Common myeloid progenitor, CD34-positive (primary cell): ENCODE measurements around the gene CHCT1.
A peak's percentile ranks its signal among the peaks of the same experiment; 100 is the strongest.

Experiments used
- CTCF ChIA-PET: fragments of 350-600 bp; sonication (Branson Sonifier 250); formaldehyde crosslinking; loops from one replicate; lab custom pipeline; 2021; ENCODE audit warnings: antibody characterized with exemption; lab: Charles Lee
- POLR2A ChIA-PET: fragments of 350-600 bp; sonication (Branson Sonifier 250); formaldehyde crosslinking; loops from one replicate; lab custom pipeline; 2021; ENCODE audit warnings: antibody characterized with exemption; lab: Charles Lee
- DNase-seq, 3 donors: peaks; one replicate each; pipeline versions ENCODE4 v3.0.0 to v3.0.0-alpha.2; 2013
- H3K27ac ChIP-seq, 2 experiments: 1 replicate in 1 of 2; 2 replicates in 1 of 2; pipeline ENCODE4 v1.7.0; 2013; ENCODE audit warnings: inconsistent platforms in 2 of 2, low read length in 2 of 2, mild to moderate bottlenecking in 2 of 2, low read depth in 1 of 2, moderate library complexity in 1 of 2; ENCODE audit not compliant: severe bottlenecking in 2 of 2, insufficient read depth in 1 of 2, poor library complexity in 1 of 2
- H3K27me3 ChIP-seq, 5 experiments: replicated peaks in 2 of 5; 1 replicate in 3 of 5; 2 replicates in 2 of 5; pipeline versions ENCODE4 v1.6.1 to v1.7.0; 2013; ENCODE audit warnings: low read length in 4 of 5, mild to moderate bottlenecking in 2 of 5, moderate library complexity in 2 of 5, inconsistent platforms in 1 of 5; ENCODE audit not compliant: insufficient read depth in 5 of 5, control insufficient read depth in 4 of 5
- H3K36me3 ChIP-seq, 4 experiments: 1 replicate in 2 of 4; 2 replicates in 2 of 4; pipeline versions ENCODE4 v1.6.1 to v1.7.0; 2013; ENCODE audit warnings: low read length in 3 of 4, control low read depth in 1 of 4, mild to moderate bottlenecking in 1 of 4; ENCODE audit not compliant: control insufficient read depth in 4 of 4, insufficient read depth in 4 of 4
- H3K4me1 ChIP-seq, 4 experiments: 1 replicate in 3 of 4; 2 replicates in 1 of 4; pipeline versions ENCODE4 v1.6.1 to v1.7.1; 2013; ENCODE audit warnings: low read length in 3 of 4, mild to moderate bottlenecking in 3 of 4, control low read depth in 1 of 4, inconsistent platforms in 1 of 4, moderate library complexity in 1 of 4; ENCODE audit not compliant: control insufficient read depth in 4 of 4, insufficient read depth in 4 of 4; ENCODE audit errors: control extremely low read depth in 1 of 4
- H3K4me3 ChIP-seq, 7 experiments: 1 replicate in 4 of 7; 2 replicates in 3 of 7; pipeline versions ENCODE4 v1.5.1 to v1.7.0; 2013; ENCODE audit warnings: mild to moderate bottlenecking in 7 of 7, low read length in 6 of 7, moderate library complexity in 6 of 7, inconsistent platforms in 2 of 7, low read depth in 2 of 7, control low read depth in 1 of 7; ENCODE audit not compliant: insufficient read depth in 4 of 7, control insufficient read depth in 1 of 7; ENCODE audit errors: extremely low read depth in 1 of 7
- H3K9me3 ChIP-seq, 5 experiments: 1 replicate in 4 of 5; 2 replicates in 1 of 5; pipeline versions ENCODE4 v1.6.1 to v1.7.1; 2013; ENCODE audit warnings: low read length in 4 of 5, mild to moderate bottlenecking in 2 of 5, inconsistent platforms in 1 of 5, low read depth in 1 of 5, moderate library complexity in 1 of 5; ENCODE audit not compliant: control insufficient read depth in 4 of 5, insufficient read depth in 2 of 5; ENCODE audit errors: control extremely low read depth in 1 of 5
- WGBS: methylation state at CpG from one replicate; pipeline ENCODE4 v1.1.5; 2013; ENCODE audit not compliant: insufficient coverage; 5-methylcytosine and 5-hydroxymethylcytosine counted together

Gene CHCT1

DNA sequence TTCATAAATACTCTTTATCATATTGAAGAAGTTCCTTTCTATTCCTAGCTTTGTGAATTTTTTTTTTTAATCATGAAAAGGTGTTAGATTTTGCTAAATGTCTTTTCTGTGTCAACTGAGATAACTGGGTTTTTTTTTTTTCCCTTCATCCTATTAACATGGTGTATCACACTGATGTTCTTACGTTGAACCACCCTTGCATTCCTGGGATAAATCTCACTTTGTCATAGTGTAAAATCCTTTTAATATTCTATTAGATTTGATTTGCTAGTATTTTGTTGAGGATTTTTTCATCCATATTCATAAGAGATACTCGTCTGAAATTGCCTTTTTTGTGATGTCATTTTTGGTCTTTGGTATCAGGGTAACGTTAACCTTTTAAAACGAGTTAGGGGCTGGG lies 49.2 kb downstream of the CHCT1 start:
- Histone ChIP-seq H3K27ac (no peak overlapping the region), H3K36me3 (peaks cover 5 to 23% (median 17%) of the 10 kb centered on the region in 4 experiments), H3K4me1 (peaks cover 5 to 16% (median 10%) of the 10 kb centered on the region in 4 experiments), H3K9me3 (peaks cover 0 to 5% (median 0%) of the 10 kb centered on the region in 5 experiments), H3K4me3 (no peak overlapping the region), H3K27me3 (no peaks in the 10 kb centered on the region)
- ChIA-PET POLR2A (no interaction called here), CTCF (no interaction called here)
- peak in 2 of 3 donors; percentile 13 to 23 for DNase-seq
- WGBS: 100% methylated on average over 3 of the region's 4 CpGs

DNA sequence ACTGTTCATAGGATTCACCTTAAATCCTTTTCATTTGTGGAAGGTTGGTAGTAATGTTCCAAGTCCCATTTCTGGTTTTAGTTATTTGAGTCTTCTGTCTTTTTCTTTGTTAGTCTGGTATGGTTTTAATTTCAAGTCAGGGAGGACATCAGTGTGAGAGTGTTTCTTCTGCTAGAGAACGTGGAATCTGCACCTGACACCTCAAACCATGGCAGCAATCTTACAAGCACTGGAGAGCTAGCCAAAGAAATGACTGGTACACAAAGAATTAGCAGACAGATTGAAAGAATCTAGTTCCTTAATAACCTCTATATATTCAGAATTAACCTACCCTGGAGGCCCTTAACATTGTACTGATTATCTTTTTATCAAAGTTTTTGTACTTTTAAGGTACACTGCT lies 50.2 kb downstream of the CHCT1 start:
- WGBS: no CpG with 5 or more reads among the region's 1 CpG
- peaks cover 4 to 27% (median 20%) of the 10 kb centered on the region in 4 experiments for H3K36me3 ChIP-seq
- peaks cover 0 to 5% (median 0%) of the 10 kb centered on the region in 5 experiments for H3K9me3 ChIP-seq
- no peak for DNase-seq
- no peak overlapping the region for H3K27ac ChIP-seq
- no peaks in the 10 kb centered on the region for H3K27me3 ChIP-seq
- CTCF ChIA-PET: no interaction called here
- peaks cover 5 to 16% (median 10%) of the 10 kb centered on the region in 4 experiments for H3K4me1 ChIP-seq
- H3K4me3 ChIP-seq: no peak overlapping the region
- POLR2A ChIA-PET: no interaction called here

DNA sequence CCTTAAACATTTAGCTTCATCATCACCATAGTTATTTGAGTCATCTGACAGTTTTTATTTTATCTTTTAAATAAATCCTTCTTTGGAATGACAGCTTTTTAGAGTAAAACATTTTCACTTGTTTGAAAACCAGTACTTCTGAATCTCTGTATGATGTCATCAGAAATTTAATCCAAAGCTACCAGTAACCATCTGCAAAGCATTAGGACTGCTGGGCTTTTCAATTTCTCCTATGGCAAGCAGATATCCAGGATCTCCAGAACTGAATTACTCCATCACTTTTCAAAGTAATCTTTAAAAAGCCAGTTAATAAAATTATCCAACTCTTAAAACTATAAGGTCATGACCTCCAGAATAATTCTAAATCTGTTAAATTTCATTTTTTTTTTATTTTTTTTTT lies 51.5 kb downstream of the CHCT1 start:
- DNase-seq: no peak
- ChIA-PET POLR2A (no interaction called here), CTCF (interaction anchor here (0.7 kb wide), 1 partner anchor 104 kb away, joined by 3 read pairs; no protein-coding TSS in a partner anchor)
- Histone ChIP-seq H3K4me1 (peaks cover 5 to 13% (median 10%) of the 10 kb centered on the region in 4 experiments), H3K9me3 (peaks cover 0 to 5% (median 0%) of the 10 kb centered on the region in 5 experiments), H3K27me3 (no peaks in the 10 kb centered on the region), H3K27ac (no peak overlapping the region), H3K36me3 (peaks cover 2 to 28% (median 15%) of the 10 kb centered on the region in 4 experiments), H3K4me3 (no peak overlapping the region)
